Endothelial cell of umbilical vein (primary cell): ENCODE results near the gene PCSK6. TPM values are rescaled to one million over a fixed set of nuclear protein-coding genes. Genes with fewer than 3 reads are reported as not detected.

Source experiments
- BruUV-seq: library from RNA; stranded (reverse); fragments of 400-500 nt; replicated peaks from 2 replicates; lab custom pipeline; 2021; lab: Mats Ljungman, UMichigan
- CTCF ChIA-PET: fragments of 300-600, 350-600 bp; sonication (Branson Sonifier 250); formaldehyde crosslinking; loops from one replicate; lab custom pipeline; 2021; ENCODE audit warnings: antibody characterized with exemption, inconsistent platforms; lab: Charles Lee
- POLR2A ChIA-PET: fragments of 300-600, 350-600 bp; sonication (Branson Sonifier 250); formaldehyde crosslinking; loops from one replicate; lab custom pipeline; 2021; ENCODE audit warnings: antibody characterized with exemption, inconsistent platforms; lab: Charles Lee
- DNase-seq: peaks from one replicate; pipeline ENCODE4 v3.0.0-alpha.2; 2011; ENCODE audit warnings: low read depth, low spot score
- FAIRE-seq: peaks from 2 replicates; lab custom pipeline; 2011; peaks lifted over from hg19 to GRCh38; lab: Jason Lieb, UNC
- H2AFZ ChIP-seq: 2 replicates; pipeline ENCODE4 v1.6.0; 2012; ENCODE audit warnings: low read depth, low read length, control low read depth, inconsistent platforms
- H3K27ac ChIP-seq: 2 replicates; pipeline ENCODE4 v1.5.1; 2011; ENCODE audit warnings: low read depth, mild to moderate bottlenecking, control low read depth, low read length, moderate library complexity; ENCODE audit not compliant: insufficient read depth
- H3K27me3 ChIP-seq, 2 experiments: 2 replicates each; pipeline versions ENCODE4 v1.6.0 to v1.6.1; 2011; ENCODE audit warnings: low read length in 2 of 2, mixed read lengths in 1 of 2; ENCODE audit not compliant: control insufficient read depth in 2 of 2, insufficient read depth in 2 of 2
- H3K36me3 ChIP-seq, 2 experiments: 2 replicates in 1 of 2; 3 replicates in 1 of 2; pipeline ENCODE4 v1.5.1; 2011; ENCODE audit warnings: low read length in 2 of 2, mild to moderate bottlenecking in 1 of 2, moderate library complexity in 1 of 2; ENCODE audit not compliant: control insufficient read depth in 2 of 2, insufficient read depth in 2 of 2; ENCODE audit errors: extremely low read depth in 1 of 2
- H3K4me1 ChIP-seq: 3 replicates; pipeline ENCODE4 v1.5.1; 2011; ENCODE audit warnings: mild to moderate bottlenecking, low read length; ENCODE audit not compliant: control insufficient read depth, insufficient read depth; ENCODE audit errors: extremely low read depth
- H3K4me2 ChIP-seq: 2 replicates; pipeline ENCODE4 v1.6.1; 2011; ENCODE audit warnings: low read length, control low read depth, mixed read lengths; ENCODE audit not compliant: insufficient read depth
- H3K4me3 ChIP-seq, 3 experiments: fragments of 200-600 bp in 1 of 3; sonication (generic), shearing (Covaris generic) in 1 of 3; replicated peaks in 1 of 3; 2 replicates each; pipeline ENCODE4 v1.5.1; 2011 to 2016; ENCODE audit warnings: control low read depth in 3 of 3, low read length in 3 of 3, mild to moderate bottlenecking in 2 of 3, inconsistent platforms in 1 of 3, low read depth in 1 of 3, moderate library complexity in 1 of 3; ENCODE audit not compliant: insufficient read depth in 1 of 3
- H3K79me2 ChIP-seq: 2 replicates; pipeline ENCODE4 v1.6.0; 2012; ENCODE audit warnings: low read length, inconsistent platforms; ENCODE audit not compliant: control insufficient read depth, insufficient read depth
- H3K9ac ChIP-seq: replicated peaks from 2 replicates; pipeline ENCODE3; 2011; ENCODE audit warnings: low read length, control low read depth; ENCODE audit not compliant: insufficient read depth; ENCODE audit errors: extremely low read depth
- H3K9me1 ChIP-seq: replicated peaks from 3 replicates; pipeline ENCODE4 v1.6.0; 2011; ENCODE audit warnings: mild to moderate bottlenecking, low read length; ENCODE audit not compliant: control insufficient read depth, insufficient read depth; ENCODE audit errors: extremely low read depth
- H3K9me3 ChIP-seq: replicated peaks from 2 replicates; pipeline ENCODE4 v1.5.1; 2012; ENCODE audit warnings: low read length, inconsistent platforms; ENCODE audit not compliant: control insufficient read depth, insufficient read depth
- H4K20me1 ChIP-seq: replicated peaks from 2 replicates; pipeline ENCODE3; 2011; ENCODE audit warnings: mild to moderate bottlenecking, low read length; ENCODE audit not compliant: control insufficient read depth, insufficient read depth; ENCODE audit errors: extremely low read depth
- CTCF ChIP-seq, 2 donors: IDR thresholded peaks; 1 replicate in 1 of 2; 2 replicates in 1 of 2; pipeline ENCODE4 v1.5.1; 2011; ENCODE audit warnings: low read length in 2 of 2, mild to moderate bottlenecking in 2 of 2, moderate library complexity in 2 of 2, control low read depth in 1 of 2, inconsistent platforms in 1 of 2, low read depth in 1 of 2; ENCODE audit not compliant: insufficient read depth in 1 of 2; ENCODE audit errors: extremely low read depth in 1 of 2
- EZH2 ChIP-seq: IDR thresholded peaks from 2 replicates; pipeline ENCODE4 v1.6.1; 2012; ENCODE audit warnings: borderline replicate concordance, low read depth, mild to moderate bottlenecking, moderate library complexity, low read length, inconsistent platforms; ENCODE audit not compliant: severe bottlenecking
- FOS ChIP-seq: IDR thresholded peaks from 2 replicates; pipeline ENCODE4 v1.6.1; 2011; ENCODE audit warnings: mild to moderate bottlenecking, low read length, moderate library complexity, borderline replicate concordance; ENCODE audit not compliant: insufficient read depth
- GATA2 ChIP-seq: IDR thresholded peaks from 2 replicates; pipeline ENCODE4 v1.7.0; 2011; ENCODE audit warnings: low read depth, mild to moderate bottlenecking, moderate library complexity, mixed read lengths, low read length; ENCODE audit not compliant: insufficient read length, insufficient read depth
- JUN ChIP-seq: IDR thresholded peaks from 2 replicates; pipeline ENCODE4 v1.6.1; 2011; ENCODE audit warnings: borderline replicate concordance, low read depth; ENCODE audit not compliant: insufficient read length, insufficient read depth
- MAX ChIP-seq: IDR thresholded peaks from 2 replicates; pipeline ENCODE4 v1.6.1; 2011; ENCODE audit not compliant: insufficient read depth, insufficient read length
- MYC ChIP-seq: IDR thresholded peaks from one replicate; pipeline ENCODE4 v1.6.1; 2011; ENCODE audit warnings: mild to moderate bottlenecking, low read depth, low read length
- POLR2A ChIP-seq: IDR thresholded peaks from 2 replicates; pipeline ENCODE4 v1.6.1; 2012; ENCODE audit warnings: low read depth, mild to moderate bottlenecking, control low read depth, low read length
- POLR2AphosphoS5 ChIP-seq: IDR thresholded peaks from 2 replicates; pipeline ENCODE4 v1.6.1; 2012; ENCODE audit warnings: low read depth, mild to moderate bottlenecking, control low read depth, low read length, moderate library complexity; ENCODE audit not compliant: insufficient read depth
- dilution Hi-C: fragments of 300-500 bp; cut with MboI; formaldehyde crosslinking; loops from one replicate; pipeline ENCODE4 v1.15.0; 2019; ENCODE audit warnings: low sequenced_read_pairs; ENCODE audit not compliant: extremely low pct_ligation_motif_present
- intact Hi-C: fragments of 100-400 bp; cut with micrococcal nuclease; formaldehyde crosslinking; loops from one replicate; pipeline ENCODE4 v1.10.0; 2022
- polyA plus RNA-seq, 4 experiments: library from polyadenylated mRNA; depleted of rRNA in 3 of 4; stranded (reverse) in 3 of 4; unstranded in 1 of 4; fragments of >200 nt; gene quantifications; 2 replicates each; pipeline versions ENCODE4 v1.2.1 to v1.2.3, GENCODE V29; 2011 to 2012; ENCODE audit warnings: missing spikeins in 1 of 4
- total RNA-seq: library from RNA; stranded (reverse); gene quantifications from 2 replicates; pipeline ENCODE4 v1.2.3, GENCODE V29; 2021

PCSK6 gene
- total and polyA plus RNA-seq, 2 donors (not counting 3 experiments of a cell fraction or from before 2014, with no cell fraction given) = 0.18 to 0.69 TPM

- TF ChIP-seq FOS (no peak), JUN (no peak), CTCF (IDR thresholded peaks at IDR 0.05; ENCODE audit: extremely low read depth in 1 of 2, insufficient read depth in 1 of 2, low read depth in 1 of 2, low read length in 2 of 2) (no peak), MAX (no peak), EZH2 (no peak), POLR2AphosphoS5 (no peak), GATA2 (no peak), POLR2A (no peak), MYC (no peak)
- Histone ChIP-seq H3K9me3 (no peaks in the 10 kb centered on the region), H3K4me2 (no peak overlapping the region), H3K9ac (no peak overlapping the region), H3K9me1 (no peaks in the 10 kb centered on the region), H2AFZ (no peak overlapping the region), H3K27me3 (no peaks in the 10 kb centered on the region), H3K4me1 (no peaks in the 10 kb centered on the region), H3K36me3 (no peaks in the 10 kb centered on the region), H4K20me1 (no peaks in the 10 kb centered on the region), H3K79me2 (no peaks in the 10 kb centered on the region), H3K4me3 (no peak overlapping the region), H3K27ac (no peak overlapping the region)
- no peak for FAIRE-seq
- dilution Hi-C loops = no loop called here
- no peak for DNase-seq
- POLR2A ChIA-PET = no interaction called here
- CTCF ChIA-PET = no interaction called here
- intact Hi-C loops = no loop called here
- no TSS peak for BruUV-seq
Observed at GRCh38 chr15:101478701-101479341, 10.7 kb downstream of the PCSK6 start.
